Effector CD8-positive, alpha-beta T cell (primary cell): ENCODE measurements around the gene FNIP1.
A peak's percentile ranks its signal among the peaks of the same experiment; 100 is the strongest.
"Not testable (repeated sequence)": the region's sequence is repeated elsewhere in the genome, so short reads cannot be mapped to it uniquely, and the experiment has no call there.

Experiments
- DNase-seq: peaks from one replicate; lab custom pipeline; 2025; lab: John Stamatoyannopoulos, UW

The FNIP1 gene

GRCh38 chr5:131637694-131638093 is 159.1 kb downstream of the FNIP1 start:
- no peak for DNase-seq

- DNase-seq: no peak
Observed at GRCh38 chr5:131635684-131636572, 160.9 kb downstream of the FNIP1 start.

GRCh38 chr5:131634996-131635683 is 161.7 kb downstream of the FNIP1 start, which contains the start of gene RAPGEF6:
Gene RAPGEF6, minus strand, starts transcription at chr5:131635229. Its CDS starts 199 bp downstream, at chr5:131635030.
- peak; percentile 93 for DNase-seq

GRCh38 chr5:131634666-131634995 is 162.2 kb downstream of the FNIP1 start:
- peak; percentile 54 for DNase-seq

GRCh38 chr5:131634238-131634637 is 162.6 kb downstream of the FNIP1 start:
- DNase-seq: no peak

- no peak for DNase-seq
Observed at GRCh38 chr5:131633830-131634229, 163.0 kb downstream of the FNIP1 start.

- DNase-seq: no peak
Observed at GRCh38 chr5:131630963-131631350, 165.9 kb downstream of the FNIP1 start.

GRCh38 chr5:131630208-131630962 is 166.4 kb downstream of the FNIP1 start:
- DNase-seq: no peak

- no peak for DNase-seq
Observed at GRCh38 chr5:131628990-131629389, 167.8 kb downstream of the FNIP1 start.

- no peak for DNase-seq
Observed at GRCh38 chr5:131627207-131627865, 169.5 kb downstream of the FNIP1 start.

GRCh38 chr5:131622633-131623032 is 174.2 kb downstream of the FNIP1 start:
- DNase-seq: no peak

GRCh38 chr5:131621164-131621563 is 175.7 kb downstream of the FNIP1 start:
- not testable (repeated sequence) for DNase-seq

- DNase-seq: no peak
Observed at GRCh38 chr5:131619102-131619501, 177.7 kb downstream of the FNIP1 start.

- DNase-seq: no peak
Observed at GRCh38 chr5:131617140-131617822, 179.5 kb downstream of the FNIP1 start.

GRCh38 chr5:131615957-131616356 is 180.9 kb downstream of the FNIP1 start:
- DNase-seq: no peak

- DNase-seq: no peak
Observed at GRCh38 chr5:131613423-131613822, 183.4 kb downstream of the FNIP1 start.

GRCh38 chr5:131611064-131611381 is 185.8 kb downstream of the FNIP1 start:
- DNase-seq: no peak

- no peak for DNase-seq
Observed at GRCh38 chr5:131610198-131611063, 186.4 kb downstream of the FNIP1 start.

- DNase-seq: no peak
Observed at GRCh38 chr5:131609774-131610173, 187.0 kb downstream of the FNIP1 start.

- no peak for DNase-seq
Observed at GRCh38 chr5:131608597-131608996, 188.2 kb downstream of the FNIP1 start.
